ES-I3 (cell line): ENCODE measurements around the gene NPAS1.
"Not testable (repeated sequence)": the region's sequence is repeated elsewhere in the genome, so short reads cannot be mapped to it uniquely, and the experiment has no call there.

Source experiments
- H3K36me3 ChIP-seq: 2 replicates; pipeline ENCODE4 v1.6.1; 2013; ENCODE audit warnings: mild to moderate bottlenecking, low read length, control low read depth, moderate library complexity; ENCODE audit not compliant: insufficient read depth
- H3K4me1 ChIP-seq: 2 replicates; pipeline ENCODE4 v1.6.1; 2013; ENCODE audit warnings: mild to moderate bottlenecking, control low read depth, low read length; ENCODE audit not compliant: insufficient read depth
- H3K9ac ChIP-seq: 2 replicates; pipeline ENCODE4 v1.6.1; 2013; ENCODE audit warnings: low read depth, mild to moderate bottlenecking, low read length, moderate library complexity
- H3K9me3 ChIP-seq: 2 replicates; pipeline ENCODE4 v1.6.1; 2013; ENCODE audit warnings: mild to moderate bottlenecking, low read length, moderate library complexity; ENCODE audit not compliant: control insufficient read depth, insufficient read depth

NPAS1 gene

DNA sequence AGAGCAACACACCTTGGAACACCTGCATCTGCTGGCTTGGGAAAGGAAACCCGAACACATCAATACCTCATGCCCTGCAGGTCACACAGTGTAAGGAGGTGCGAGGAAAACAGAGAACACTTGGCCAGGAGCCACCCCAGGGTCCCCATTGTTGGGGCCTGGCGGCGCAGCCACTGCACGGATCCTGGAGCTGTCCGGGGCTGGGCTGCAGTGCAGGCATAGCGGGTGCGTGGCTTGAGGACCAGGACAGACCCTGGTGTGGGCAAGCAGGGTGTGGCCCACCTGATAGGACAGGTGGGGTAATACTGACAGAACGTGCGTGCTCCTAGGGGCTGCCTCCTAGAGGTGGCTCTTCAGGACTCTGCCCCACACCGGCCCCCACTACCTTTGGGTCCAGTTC, 45.6 kb downstream of the NPAS1 start:
- Histone ChIP-seq H3K36me3 (no peaks in the 10 kb centered on the region; the same call in 1 of the 2 replicates), H3K9ac (no peak overlapping the region), H3K9me3 (no peaks in the 10 kb centered on the region), H3K4me1 (no peaks in the 10 kb centered on the region)

DNA sequence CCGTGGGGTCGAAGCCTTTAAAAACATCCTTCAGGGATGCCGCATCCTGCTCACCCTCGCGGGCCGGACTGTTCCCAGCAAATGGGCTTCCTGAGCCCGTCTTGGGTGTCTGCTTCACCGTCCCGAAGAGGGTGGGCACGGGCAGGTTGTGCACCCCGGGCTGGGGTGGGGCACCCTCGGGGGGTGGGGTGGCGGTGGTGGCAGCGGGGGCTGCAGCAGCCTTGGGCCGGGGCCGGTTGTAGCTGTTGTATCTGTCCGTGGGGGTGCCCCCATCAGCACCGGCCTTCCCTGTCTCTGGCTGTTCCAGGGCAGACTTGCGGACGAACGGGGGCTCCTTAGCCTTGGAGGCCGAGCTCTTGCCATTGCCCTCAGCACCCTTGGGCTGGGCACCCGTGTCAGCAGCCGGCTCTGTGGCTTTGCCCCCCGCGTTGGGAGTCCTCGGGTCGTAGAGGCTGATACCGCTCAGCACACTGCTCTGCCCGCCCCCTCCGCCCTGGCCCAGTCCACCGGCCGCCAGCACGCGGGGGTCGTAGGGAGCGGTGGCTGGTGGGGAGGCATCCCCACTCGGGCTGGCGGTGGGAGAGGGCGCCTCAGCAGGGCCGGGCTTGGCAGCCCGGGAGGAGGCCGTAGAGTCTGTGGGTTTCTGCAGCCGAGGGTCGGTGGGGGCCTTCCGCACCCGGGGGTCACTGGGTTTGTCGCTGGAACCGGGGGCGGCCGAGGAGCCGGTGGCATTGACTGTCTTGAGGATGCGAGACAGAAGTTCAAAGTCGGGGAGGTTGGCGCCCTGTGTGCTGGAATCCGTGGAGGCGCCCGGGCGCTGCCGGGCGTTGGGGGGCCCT, 47.0 kb downstream of the NPAS1 start:
- Histone ChIP-seq H3K9me3 (no peaks in the 10 kb centered on the region), H3K4me1 (no peaks in the 10 kb centered on the region), H3K9ac (no peak overlapping the region), H3K36me3 (no peaks in the 10 kb centered on the region; the same call in 1 of the 2 replicates)

DNA sequence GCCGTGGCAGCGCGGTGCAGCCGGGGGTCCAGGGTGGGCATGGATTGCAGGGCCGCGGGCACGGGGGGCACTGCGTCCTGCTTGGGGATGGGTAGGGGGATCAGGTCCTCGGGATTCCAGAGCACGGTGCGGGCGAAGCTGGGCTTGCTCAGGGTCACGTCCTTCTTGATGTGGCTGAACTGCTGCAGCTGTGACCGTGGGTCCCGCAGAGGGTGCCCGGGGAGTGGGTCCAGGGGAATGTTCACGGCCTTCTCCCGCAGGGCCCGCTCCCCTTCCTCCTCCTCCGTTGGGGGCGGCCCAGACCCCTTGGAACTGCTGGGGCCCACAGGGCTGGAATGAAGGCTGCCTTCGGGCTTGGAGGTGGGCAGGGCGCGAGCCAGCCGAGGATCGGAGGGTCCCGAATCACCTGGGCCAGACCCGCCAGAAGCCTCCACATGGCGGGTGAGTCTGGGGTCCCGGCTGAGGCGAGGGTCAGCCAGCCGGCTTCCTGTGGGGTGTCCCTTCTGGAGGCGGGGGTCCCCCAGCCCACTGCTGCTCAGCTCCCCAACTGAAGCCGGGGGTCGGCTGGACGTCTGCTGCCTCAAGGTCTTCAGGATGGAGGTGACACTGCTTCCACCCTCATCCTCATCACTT, 47.7 kb downstream of the NPAS1 start:
- Histone ChIP-seq H3K36me3 (no peaks in the 10 kb centered on the region; the same call in 1 of the 2 replicates), H3K4me1 (no peaks in the 10 kb centered on the region), H3K9ac (no peak overlapping the region), H3K9me3 (no peaks in the 10 kb centered on the region)

DNA sequence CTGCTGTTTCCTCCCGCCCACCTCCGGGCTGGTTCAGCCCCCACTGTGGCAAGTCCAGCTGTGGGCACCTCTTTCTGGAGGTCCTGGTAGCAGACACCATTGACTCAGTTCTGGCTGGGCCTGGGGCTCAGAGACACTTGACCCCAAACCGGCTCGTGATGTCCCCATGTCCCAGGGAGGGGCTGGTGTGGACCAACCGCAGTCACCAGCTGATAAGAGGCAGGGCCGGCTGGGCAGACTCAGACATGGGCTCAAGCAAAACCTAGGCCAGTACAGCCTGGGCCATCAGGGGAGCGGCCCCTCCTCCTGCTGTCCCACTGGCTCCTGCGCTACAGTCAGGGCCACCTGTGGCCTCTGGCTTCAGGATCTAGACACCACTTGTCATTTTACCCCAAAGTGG, 48.6 kb downstream of the NPAS1 start:
- H3K9ac ChIP-seq, result no peak overlapping the region
- no peaks in the 10 kb centered on the region for H3K9me3 ChIP-seq
- H3K36me3 ChIP-seq, result no peaks in the 10 kb centered on the region; the same call in 1 of the 2 replicates
- no peaks in the 10 kb centered on the region for H3K4me1 ChIP-seq

DNA sequence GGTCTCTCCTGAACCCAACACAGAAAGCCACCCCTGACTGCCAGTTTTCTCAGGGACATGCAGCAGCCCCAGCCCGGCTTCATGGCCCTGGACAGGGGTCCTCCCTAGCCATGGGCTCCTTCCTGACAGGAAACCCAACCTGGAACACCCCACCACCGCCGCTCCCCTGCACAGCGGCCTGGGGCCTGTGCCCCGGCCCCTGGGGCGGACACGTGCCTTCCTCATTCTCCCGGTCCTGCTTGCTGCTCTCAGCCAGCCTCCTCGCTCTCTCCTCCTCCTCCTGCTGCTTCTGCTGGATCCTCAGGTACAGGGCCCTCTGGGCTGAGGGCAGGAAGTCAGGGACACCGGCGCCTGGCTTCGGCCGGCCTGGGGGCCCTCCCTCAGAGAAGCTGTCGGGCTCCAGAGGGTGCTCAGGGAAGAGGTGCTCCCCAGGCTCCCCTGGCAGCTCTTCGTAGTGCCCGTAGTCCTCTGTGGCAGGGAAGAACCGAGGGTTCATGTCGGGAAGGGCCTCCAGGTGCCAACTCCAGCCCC, 49.3 kb downstream of the NPAS1 start:
- H3K9ac ChIP-seq, result no peak overlapping the region
- no peaks in the 10 kb centered on the region for H3K9me3 ChIP-seq
- H3K36me3 ChIP-seq, result no peaks in the 10 kb centered on the region; the same call in 1 of the 2 replicates
- H3K4me1 ChIP-seq, result no peaks in the 10 kb centered on the region

DNA sequence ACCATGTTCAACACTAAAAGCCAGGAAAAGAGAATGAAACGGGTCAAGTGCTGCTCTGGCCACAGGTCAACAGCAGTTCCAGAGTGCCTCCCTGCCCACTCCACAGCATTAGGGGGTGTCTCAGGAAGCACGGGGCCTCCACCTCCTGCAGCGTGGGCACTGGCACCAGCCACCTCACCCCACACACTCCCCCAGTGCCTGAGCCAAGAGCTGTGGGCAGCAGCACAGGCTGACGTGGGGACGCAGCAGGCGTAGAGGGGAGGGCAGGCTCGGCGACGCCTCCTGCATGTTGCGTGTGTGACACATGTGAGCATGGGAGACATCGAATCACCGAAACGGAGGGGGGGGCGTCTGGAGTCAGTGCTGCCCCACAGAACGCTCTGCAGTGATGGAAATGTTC, 50.2 kb downstream of the NPAS1 start:
- Histone ChIP-seq H3K36me3 (no peaks in the 10 kb centered on the region), H3K9me3 (no peaks in the 10 kb centered on the region), H3K4me1 (no peaks in the 10 kb centered on the region), H3K9ac (no peak overlapping the region)

DNA sequence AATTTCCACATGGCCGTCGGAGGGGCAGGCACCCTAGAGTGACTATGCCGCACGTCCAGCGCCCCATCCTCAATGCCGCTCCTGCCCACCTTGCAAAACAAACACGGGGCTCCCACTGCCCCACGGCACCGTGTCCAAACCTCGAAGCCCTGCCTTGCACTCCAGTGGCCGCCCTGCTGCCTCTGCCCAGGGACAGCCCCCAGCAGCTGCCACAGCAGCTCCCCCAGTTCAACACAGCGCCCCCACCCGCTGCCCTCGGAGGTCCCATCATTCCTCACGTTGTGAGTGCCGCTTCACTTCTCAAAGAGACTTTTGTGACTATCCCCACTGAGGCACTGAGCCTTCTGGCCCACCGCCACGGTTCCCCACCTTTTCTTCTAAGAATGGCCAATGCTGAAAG, 51.1 kb downstream of the NPAS1 start:
- H3K36me3 ChIP-seq, result peaks cover under 1% of the 10 kb centered on the region; the same call in 1 of the 2 replicates

DNA sequence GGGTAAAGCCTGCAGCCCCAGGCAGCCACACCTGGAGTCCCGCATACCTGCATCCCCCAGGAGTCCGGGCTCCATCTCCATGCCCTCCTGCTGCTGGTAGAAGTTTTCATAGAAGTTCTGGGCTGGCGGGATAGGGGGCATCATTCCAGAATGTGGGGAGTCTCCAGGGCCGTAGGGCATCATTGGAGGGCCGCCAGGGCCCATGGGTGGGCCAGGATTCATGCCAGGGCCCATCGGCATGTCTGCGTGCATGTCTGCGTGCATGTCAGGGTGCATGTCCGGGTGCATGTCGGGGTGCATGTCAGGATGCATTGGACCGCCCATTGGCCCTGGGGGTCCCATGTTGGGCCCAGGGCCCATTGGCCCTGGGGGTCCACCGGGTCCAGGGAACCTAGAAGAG, 52.1 kb downstream of the NPAS1 start:
- no peak overlapping the region for H3K9ac ChIP-seq
- H3K36me3 ChIP-seq, result peaks cover 4% of the 10 kb centered on the region
- no peaks in the 10 kb centered on the region for H3K9me3 ChIP-seq
- H3K4me1 ChIP-seq, result no peaks in the 10 kb centered on the region

More for the DNA sequence above, 51.1 kb downstream of the NPAS1 start:
- H3K9me3 ChIP-seq, result no peaks in the 10 kb centered on the region
- H3K4me1 ChIP-seq, result no peaks in the 10 kb centered on the region
- H3K9ac ChIP-seq, result no peak overlapping the region

DNA sequence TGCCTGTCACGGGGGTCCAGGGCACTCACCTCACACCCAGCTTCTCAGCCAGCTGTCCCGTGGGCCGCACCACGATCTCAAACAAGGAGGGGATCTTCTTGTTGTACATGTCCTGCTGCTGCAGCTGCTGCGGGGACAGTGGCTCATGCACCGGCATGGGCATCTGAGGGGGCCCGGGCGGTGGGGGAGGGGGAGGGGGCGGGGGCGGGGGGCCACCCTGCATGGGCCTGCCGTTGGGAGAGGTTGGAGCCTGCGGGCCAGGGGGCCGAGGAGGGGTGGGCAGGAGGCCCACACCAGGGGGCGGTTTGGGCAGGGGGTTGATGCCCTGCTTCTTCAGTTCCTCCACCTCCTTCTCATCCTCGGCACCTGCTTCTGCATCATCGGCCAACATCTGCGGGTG, 52.7 kb downstream of the NPAS1 start:
- H3K9me3 ChIP-seq, result no peaks in the 10 kb centered on the region

DNA sequence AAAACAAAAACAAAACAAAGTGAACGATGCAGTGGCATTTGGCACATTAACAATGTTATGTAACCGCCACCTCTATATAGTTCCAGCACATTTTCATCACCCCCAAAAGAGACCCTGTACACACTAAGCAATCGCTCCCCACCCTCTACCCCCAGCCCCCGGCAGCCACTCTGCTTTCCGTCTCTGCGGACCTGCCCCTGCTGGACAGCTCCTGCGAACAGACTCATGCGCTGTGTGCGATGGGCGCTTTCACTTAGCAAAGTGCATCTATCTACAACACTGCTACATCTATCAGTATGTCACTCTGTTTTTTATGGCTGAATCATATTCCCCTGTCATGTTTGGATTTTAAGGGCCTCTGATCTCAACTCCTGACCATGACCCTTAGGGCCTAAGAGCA, 53.9 kb downstream of the NPAS1 start:
- H3K36me3 ChIP-seq, result peaks cover 4% of the 10 kb centered on the region

More for the DNA sequence above, 52.7 kb downstream of the NPAS1 start:
- no peak overlapping the region for H3K9ac ChIP-seq
- H3K4me1 ChIP-seq, result no peaks in the 10 kb centered on the region
- H3K36me3 ChIP-seq, result peaks cover 4% of the 10 kb centered on the region

DNA sequence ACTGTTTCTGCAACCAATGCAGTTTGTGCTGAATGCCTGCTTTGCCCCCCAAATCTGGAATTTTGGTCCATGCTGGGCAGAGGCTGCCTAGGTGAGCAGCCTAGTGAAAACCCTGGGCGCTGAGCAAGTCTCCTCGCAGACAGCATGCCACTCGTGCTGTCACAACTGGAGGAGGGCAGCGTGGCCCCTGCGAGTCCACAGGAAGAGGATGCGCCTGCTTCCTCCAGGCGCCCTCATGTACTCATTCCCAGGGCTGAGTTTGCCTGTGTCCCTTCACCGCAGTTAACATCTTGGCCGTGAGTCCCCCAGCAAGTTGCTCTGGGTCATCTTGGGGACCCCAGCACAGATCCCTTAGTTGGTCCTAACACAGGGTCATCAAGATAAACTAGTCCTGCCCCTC, 55.0 kb downstream of the NPAS1 start:
- no peak overlapping the region for H3K9ac ChIP-seq
- H3K36me3 ChIP-seq, result peaks cover 4% of the 10 kb centered on the region
- no peaks in the 10 kb centered on the region for H3K4me1 ChIP-seq
- no peaks in the 10 kb centered on the region for H3K9me3 ChIP-seq

More for the DNA sequence above, 53.9 kb downstream of the NPAS1 start:
- H3K9ac ChIP-seq, result no peak overlapping the region
- no peaks in the 10 kb centered on the region for H3K9me3 ChIP-seq
- no peaks in the 10 kb centered on the region for H3K4me1 ChIP-seq

DNA sequence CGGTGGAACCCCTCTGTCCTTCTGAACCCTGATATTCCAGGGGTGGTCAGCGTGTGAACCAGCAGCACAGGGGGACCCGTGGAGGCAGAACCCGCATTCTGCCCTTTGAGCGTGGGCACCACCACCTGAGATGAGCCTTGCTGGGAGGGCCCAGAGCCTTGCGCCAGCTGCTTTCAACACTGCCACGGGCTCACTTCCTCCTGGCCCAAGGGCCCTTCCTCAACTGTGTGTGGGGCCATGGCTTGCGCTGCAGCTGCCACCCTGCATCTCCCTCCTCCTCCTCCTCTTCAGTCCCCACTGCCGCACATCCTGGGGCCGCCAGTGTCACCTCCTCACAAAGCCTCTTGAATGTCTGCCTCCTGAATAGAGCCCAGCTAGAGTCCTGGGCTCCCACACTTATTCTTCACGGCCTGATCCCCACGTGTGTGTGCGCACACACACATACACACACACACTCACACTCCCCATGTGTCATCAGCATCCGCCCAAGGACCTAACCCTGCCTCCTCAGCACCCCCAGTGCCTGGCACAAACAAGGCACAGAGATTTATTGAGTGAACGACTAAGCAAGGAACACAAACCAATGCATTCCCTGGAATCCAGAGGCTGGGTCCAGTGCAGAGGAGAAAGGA, 55.7 kb downstream of the NPAS1 start:
- Histone ChIP-seq H3K36me3 (peaks cover 4% of the 10 kb centered on the region), H3K9me3 (no peaks in the 10 kb centered on the region), H3K9ac (no peak overlapping the region), H3K4me1 (no peaks in the 10 kb centered on the region)

DNA sequence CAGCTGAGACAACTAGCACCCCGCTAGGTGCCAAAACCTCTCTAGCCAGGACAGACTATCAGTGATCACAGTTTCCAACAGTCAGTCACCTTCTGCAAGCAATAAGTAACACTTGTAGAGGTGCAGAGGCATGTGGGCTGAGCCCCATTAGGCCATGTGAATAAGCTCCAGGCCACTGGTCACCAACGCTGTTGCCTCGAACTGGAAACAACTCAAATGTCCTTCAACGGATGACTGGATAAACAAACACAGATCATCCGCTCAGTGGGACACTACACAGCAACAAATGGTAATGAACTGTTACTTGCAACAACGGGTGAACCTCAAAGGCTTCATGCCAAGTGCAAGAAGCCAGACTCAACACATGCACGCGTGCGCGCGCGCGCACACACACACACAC, 56.3 kb downstream of the NPAS1 start:
- Histone ChIP-seq H3K9me3 (no peaks in the 10 kb centered on the region), H3K4me1 (peaks cover under 1% of the 10 kb centered on the region; the same call in 1 of the 2 replicates), H3K9ac (no peak overlapping the region), H3K36me3 (peaks cover 10% of the 10 kb centered on the region)

DNA sequence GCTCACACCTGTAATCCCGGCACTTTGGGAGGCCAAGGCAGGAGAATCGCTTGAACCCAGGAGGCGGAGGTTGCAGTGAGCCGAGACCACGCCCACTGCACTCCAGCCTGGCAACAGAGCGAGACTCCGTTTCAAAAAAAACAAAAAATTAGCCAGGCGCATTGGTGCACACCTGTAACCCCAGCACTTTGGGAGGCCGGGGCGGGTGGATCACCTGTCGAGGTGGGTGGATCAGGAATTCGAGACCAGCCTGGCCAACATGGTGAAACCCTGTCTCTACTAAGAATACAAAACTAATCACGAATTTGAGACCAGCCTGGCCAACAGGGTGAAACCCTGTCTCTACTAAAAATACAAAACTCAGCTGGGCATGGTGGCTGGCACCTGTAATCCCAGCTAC, 58.7 kb downstream of the NPAS1 start:
- H3K9ac ChIP-seq, H3K9me3 ChIP-seq: not testable (repeated sequence)
- Histone ChIP-seq H3K36me3 (peaks cover 20% of the 10 kb centered on the region), H3K4me1 (peaks cover 12% of the 10 kb centered on the region; the same call in 1 of the 2 replicates)
